Fibroblast of lung (primary cell): Measurements from ENCODE around the gene GRK3.

Source experiments
- EZH2 ChIP-seq: IDR thresholded peaks from 2 replicates; pipeline ENCODE4 v1.5.1; 2012; ENCODE audit warnings: low read length, control low read depth, mild to moderate bottlenecking; ENCODE audit errors: missing control alignments
- TF ChIP-seq, protein P1 (sequence below), 2 donors: IDR thresholded peaks in 1 of 2; conservative IDR thresholded peaks in 1 of 2; 1 replicate in 1 of 2; 2 replicates in 1 of 2; pipeline ENCODE4 v1.5.1; 2011 to 2012; ENCODE audit warnings: low read length in 2 of 2, control low read depth in 1 of 2, inconsistent platforms in 1 of 2, low read depth in 1 of 2, mild to moderate bottlenecking in 1 of 2

DNA sequence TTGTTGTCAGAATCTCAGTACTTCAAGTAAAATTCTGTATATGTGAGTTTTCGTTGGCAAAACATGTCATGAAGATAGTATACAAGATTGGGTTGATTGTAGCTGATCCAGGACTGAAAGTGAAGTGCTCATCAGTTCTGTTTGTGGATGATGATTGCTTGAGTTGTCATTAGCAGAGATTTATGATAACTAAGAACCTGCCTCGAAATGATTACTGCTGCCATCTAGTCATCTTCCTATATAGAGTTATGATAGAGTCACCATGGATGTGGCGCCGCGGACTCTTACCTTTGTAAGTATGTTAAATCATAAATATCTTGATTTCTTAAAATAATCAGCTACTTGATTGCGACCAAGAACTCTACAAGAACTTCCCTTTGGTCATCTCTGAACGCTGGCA lies 149.6 kb downstream of the GRK3 start:
- TF ChIP-seq, protein P1, sequence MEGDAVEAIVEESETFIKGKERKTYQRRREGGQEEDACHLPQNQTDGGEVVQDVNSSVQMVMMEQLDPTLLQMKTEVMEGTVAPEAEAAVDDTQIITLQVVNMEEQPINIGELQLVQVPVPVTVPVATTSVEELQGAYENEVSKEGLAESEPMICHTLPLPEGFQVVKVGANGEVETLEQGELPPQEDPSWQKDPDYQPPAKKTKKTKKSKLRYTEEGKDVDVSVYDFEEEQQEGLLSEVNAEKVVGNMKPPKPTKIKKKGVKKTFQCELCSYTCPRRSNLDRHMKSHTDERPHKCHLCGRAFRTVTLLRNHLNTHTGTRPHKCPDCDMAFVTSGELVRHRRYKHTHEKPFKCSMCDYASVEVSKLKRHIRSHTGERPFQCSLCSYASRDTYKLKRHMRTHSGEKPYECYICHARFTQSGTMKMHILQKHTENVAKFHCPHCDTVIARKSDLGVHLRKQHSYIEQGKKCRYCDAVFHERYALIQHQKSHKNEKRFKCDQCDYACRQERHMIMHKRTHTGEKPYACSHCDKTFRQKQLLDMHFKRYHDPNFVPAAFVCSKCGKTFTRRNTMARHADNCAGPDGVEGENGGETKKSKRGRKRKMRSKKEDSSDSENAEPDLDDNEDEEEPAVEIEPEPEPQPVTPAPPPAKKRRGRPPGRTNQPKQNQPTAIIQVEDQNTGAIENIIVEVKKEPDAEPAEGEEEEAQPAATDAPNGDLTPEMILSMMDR (conservative IDR thresholded peaks at IDR 0.05 in 1 of 2, IDR thresholded peaks at IDR 0.05 in 1 of 2; ENCODE audit: low read depth in 1 of 2, low read length in 2 of 2) = no peak
- TF ChIP-seq EZH2 = no peak
